ENCODE measurements around the gene CNGA2. TPM values are rescaled to one million over a fixed set of nuclear protein-coding genes. Genes with fewer than 3 reads are reported as not detected.

Gene CNGA2
- total and polyA plus RNA-seq, 2 donors (not counting 3 experiments of a cell fraction or from before 2014, with no cell fraction given) = not detected

- DNase-seq (ENCODE audit: low read depth, low spot score) = no peak
- Histone ChIP-seq H3K27me3 (ENCODE audit: control insufficient read depth in 2 of 2, insufficient read depth in 2 of 2, low read length in 2 of 2) (no peaks in the 10 kb centered on the region), H3K27ac (ENCODE audit: insufficient read depth, low read depth, low read length) (no peak overlapping the region), H3K4me1 (ENCODE audit: control insufficient read depth, extremely low read depth, insufficient read depth, low read length) (no peaks in the 10 kb centered on the region), H3K9me1 (replicated peaks; ENCODE audit: control insufficient read depth, extremely low read depth, insufficient read depth, low read length) (no peaks in the 10 kb centered on the region), H4K20me1 (replicated peaks; ENCODE audit: control insufficient read depth, extremely low read depth, insufficient read depth, low read length) (no peaks in the 10 kb centered on the region), H3K9ac (replicated peaks; ENCODE audit: extremely low read depth, insufficient read depth, low read length) (no peak overlapping the region), H3K36me3 (ENCODE audit: control insufficient read depth in 2 of 2, extremely low read depth in 1 of 2, insufficient read depth in 2 of 2, low read length in 2 of 2) (no peaks in the 10 kb centered on the region), H3K79me2 (ENCODE audit: control insufficient read depth, insufficient read depth, low read length) (no peaks in the 10 kb centered on the region), H3K4me2 (ENCODE audit: insufficient read depth, low read length) (no peak overlapping the region), H3K9me3 (replicated peaks; ENCODE audit: control insufficient read depth, insufficient read depth, low read length) (no peaks in the 10 kb centered on the region), H3K4me3 (replicated peaks in 1 of 3; ENCODE audit: insufficient read depth in 1 of 3, low read depth in 1 of 3, low read length in 3 of 3) (no peak overlapping the region), H2AFZ (ENCODE audit: low read depth, low read length) (no peak overlapping the region)
- intact Hi-C loops (cut with micrococcal nuclease) = no loop called here
- FAIRE-seq = no peak
- CTCF ChIA-PET = interaction anchor here (1.0 kb wide), 1 partner anchor 592 kb away, joined by 4 read pairs; no protein-coding TSS in a partner anchor
- dilution Hi-C loops (cut with MboI; ENCODE audit: extremely low pct_ligation_motif_present, low sequenced_read_pairs) = no loop called here
- BruUV-seq (replicated peaks) = no TSS peak
- POLR2A ChIA-PET = no interaction called here
- TF ChIP-seq GATA2 (IDR thresholded peaks at IDR 0.05; ENCODE audit: insufficient read depth, insufficient read length, low read depth, low read length) = no peak
- TF ChIP-seq CTCF (IDR thresholded peaks at IDR 0.05; ENCODE audit: extremely low read depth in 1 of 2, insufficient read depth in 1 of 2, low read depth in 1 of 2, low read length in 2 of 2) = no peak
- TF ChIP-seq POLR2AphosphoS5 (IDR thresholded peaks at IDR 0.05; ENCODE audit: insufficient read depth, low read depth, low read length) = no peak
- no peak for TF ChIP-seq MYC (IDR thresholded peaks at IDR 0.05; ENCODE audit: low read depth, low read length)
- no peak for TF ChIP-seq EZH2 (IDR thresholded peaks at IDR 0.05; ENCODE audit: borderline replicate concordance, low read depth, low read length, severe bottlenecking)
- no peak for TF ChIP-seq FOS (IDR thresholded peaks at IDR 0.05; ENCODE audit: borderline replicate concordance, insufficient read depth, low read length)
- TF ChIP-seq POLR2A (IDR thresholded peaks at IDR 0.05; ENCODE audit: low read depth, low read length) = no peak
- no peak for TF ChIP-seq MAX (IDR thresholded peaks at IDR 0.05; ENCODE audit: insufficient read depth, insufficient read length)
- no peak for TF ChIP-seq JUN (IDR thresholded peaks at IDR 0.05; ENCODE audit: borderline replicate concordance, insufficient read depth, insufficient read length, low read depth)
These were observed 9.3 kb downstream of the CNGA2 start for GRCh38 chrX:151743651-151744470.
